Ovary (tissue), 3 donors: Measurements from ENCODE around the gene AIFM3.

Experiments
- EP300 ChIP-seq: sonication (generic); formaldehyde crosslinking; IDR thresholded peaks from one replicate; pipeline ENCODE4 v1.6.1; 2017; ENCODE audit warnings: antibody characterized with exemption
- POLR2A ChIP-seq: fragments of 450-650 bp; IDR thresholded peaks from one replicate; pipeline ENCODE4 v1.6.1; 2017; ENCODE audit warnings: antibody characterized with exemption, mild to moderate bottlenecking, moderate library complexity
- TF ChIP-seq, protein P1 (sequence below), 3 donors: fragments of 450-650 bp in 2 of 3; fragments of 200-600 bp in 1 of 3; IDR thresholded peaks; one replicate each; pipeline versions ENCODE4 v1.5.1 to v1.8.0; 2016 to 2022; ENCODE audit warnings: antibody characterized with exemption in 3 of 3, mild to moderate bottlenecking in 1 of 3
- donor health status: DM: no; HTN: no; CAD: no.

DNA sequence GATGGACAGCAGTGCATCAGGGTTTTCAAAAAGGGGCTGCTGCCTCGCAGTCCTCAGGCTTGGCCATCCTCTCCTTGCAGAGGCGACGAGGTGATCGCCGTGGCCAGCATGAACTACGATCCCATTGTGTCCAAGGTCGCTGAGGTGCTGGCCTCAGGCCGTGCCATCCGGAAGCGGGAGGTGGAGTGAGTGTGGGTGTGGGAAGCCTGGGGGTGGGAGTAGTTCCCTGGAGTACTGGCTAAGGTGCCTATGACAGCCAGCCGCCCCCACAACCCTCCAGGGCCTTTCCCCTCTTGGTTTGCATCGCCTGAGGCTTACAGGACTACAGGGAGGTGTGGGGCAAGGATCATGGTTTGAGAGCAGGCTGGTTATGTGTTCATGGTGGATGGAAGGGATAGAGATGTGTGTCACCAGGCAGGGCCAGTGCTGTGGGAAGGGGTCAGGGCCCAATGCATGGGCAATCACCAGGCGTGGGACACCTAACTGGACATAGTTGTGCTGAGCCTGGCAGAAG, 12.9 kb downstream of the AIFM3 start:
- TF ChIP-seq, protein P1, sequence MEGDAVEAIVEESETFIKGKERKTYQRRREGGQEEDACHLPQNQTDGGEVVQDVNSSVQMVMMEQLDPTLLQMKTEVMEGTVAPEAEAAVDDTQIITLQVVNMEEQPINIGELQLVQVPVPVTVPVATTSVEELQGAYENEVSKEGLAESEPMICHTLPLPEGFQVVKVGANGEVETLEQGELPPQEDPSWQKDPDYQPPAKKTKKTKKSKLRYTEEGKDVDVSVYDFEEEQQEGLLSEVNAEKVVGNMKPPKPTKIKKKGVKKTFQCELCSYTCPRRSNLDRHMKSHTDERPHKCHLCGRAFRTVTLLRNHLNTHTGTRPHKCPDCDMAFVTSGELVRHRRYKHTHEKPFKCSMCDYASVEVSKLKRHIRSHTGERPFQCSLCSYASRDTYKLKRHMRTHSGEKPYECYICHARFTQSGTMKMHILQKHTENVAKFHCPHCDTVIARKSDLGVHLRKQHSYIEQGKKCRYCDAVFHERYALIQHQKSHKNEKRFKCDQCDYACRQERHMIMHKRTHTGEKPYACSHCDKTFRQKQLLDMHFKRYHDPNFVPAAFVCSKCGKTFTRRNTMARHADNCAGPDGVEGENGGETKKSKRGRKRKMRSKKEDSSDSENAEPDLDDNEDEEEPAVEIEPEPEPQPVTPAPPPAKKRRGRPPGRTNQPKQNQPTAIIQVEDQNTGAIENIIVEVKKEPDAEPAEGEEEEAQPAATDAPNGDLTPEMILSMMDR (IDR thresholded peaks at IDR 0.05): no peak
- TF ChIP-seq POLR2A (no peak), EP300 (no peak)
